ENCODE measurements around the gene NPC1. TPM values are rescaled to one million over a fixed set of nuclear protein-coding genes. Genes with fewer than 3 reads are reported as not detected.

Gene NPC1
- total RNA-seq, 2 donors from 2014 or later, result 43.6 to 44.9 TPM

DNA sequence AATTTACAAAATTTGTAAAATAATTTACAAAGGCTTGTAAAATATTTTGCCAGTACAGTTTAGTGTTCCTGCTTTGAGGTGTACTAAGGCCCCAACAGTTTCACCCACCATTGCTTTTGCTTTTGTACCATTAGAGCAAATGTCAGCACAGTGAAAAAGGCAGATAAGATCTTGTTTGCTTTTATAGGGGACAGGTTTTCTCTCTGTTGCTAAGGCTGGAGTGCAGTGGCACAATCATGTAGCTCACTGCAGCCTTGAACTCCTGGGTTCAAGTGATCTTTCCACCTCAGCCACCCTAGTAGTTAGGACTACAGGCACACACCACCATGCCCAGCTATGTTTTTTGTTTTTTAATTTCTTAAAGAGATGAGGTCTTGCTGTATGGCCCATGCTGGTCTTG lies 19.6 kb upstream of the NPC1 start:
- Histone ChIP-seq H3K9ac (ENCODE audit: extremely low read depth, low read length, poor library complexity, severe bottlenecking) (no peak overlapping the region), H3K27ac (ENCODE audit: low read depth, low read length) (no peak overlapping the region), H3K9me3 (ENCODE audit: control insufficient read depth, low read length) (no peaks in the 10 kb centered on the region), H3K36me3 (ENCODE audit: control insufficient read depth, insufficient read depth, low read length) (no peaks in the 10 kb centered on the region), H3K4me1 (ENCODE audit: control insufficient read depth, insufficient read depth, low read length) (no peaks in the 10 kb centered on the region), H3K27me3 (ENCODE audit: control insufficient read depth, insufficient read depth, low read length, poor library complexity, severe bottlenecking) (no peaks in the 10 kb centered on the region), H3K4me3 (ENCODE audit: low read length) (no peak overlapping the region)
- TF ChIP-seq CTCF (conservative IDR thresholded peaks at IDR 0.05), result no peak
- no peaks in the 10 kb centered on the region for H3K36me3 Mint-ChIP-seq (ENCODE audit: low read depth)
- H3K27ac Mint-ChIP-seq, result no peak overlapping the region
- H3K4me1 Mint-ChIP-seq, result peaks cover 13% of the 10 kb centered on the region
- DNase-seq, result no peak
- H3K4me3 Mint-ChIP-seq, result no peak overlapping the region
- H3K9me3 Mint-ChIP-seq, result no peaks in the 10 kb centered on the region
- H3K27me3 Mint-ChIP-seq (ENCODE audit: insufficient read depth), result peaks cover 21% of the 10 kb centered on the region

DNA sequence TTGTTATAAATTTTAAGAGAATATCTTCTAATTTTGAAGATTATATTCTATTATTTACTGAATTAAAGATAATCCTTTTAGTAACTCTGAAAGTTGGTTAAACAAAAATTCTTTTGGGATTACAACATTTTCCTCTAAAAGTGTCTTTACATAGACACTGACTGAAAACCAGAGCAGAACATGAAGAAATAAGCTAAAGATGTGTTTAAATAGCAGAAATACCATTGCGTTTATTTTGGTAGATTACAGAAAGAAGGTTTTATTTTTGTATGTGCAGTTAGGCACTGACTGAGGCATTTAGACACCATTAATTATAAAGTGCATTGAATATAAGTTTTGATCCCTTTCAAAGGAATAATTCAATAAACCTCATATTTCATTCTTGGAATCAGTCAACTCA lies 13.5 kb upstream of the NPC1 start:
- Histone ChIP-seq H3K4me1 (ENCODE audit: control insufficient read depth, insufficient read depth, low read length) (no peaks in the 10 kb centered on the region), H3K27me3 (ENCODE audit: control insufficient read depth, insufficient read depth, low read length, poor library complexity, severe bottlenecking) (no peaks in the 10 kb centered on the region), H3K27ac (ENCODE audit: low read depth, low read length) (no peak overlapping the region), H3K36me3 (ENCODE audit: control insufficient read depth, insufficient read depth, low read length) (no peaks in the 10 kb centered on the region), H3K9ac (ENCODE audit: extremely low read depth, low read length, poor library complexity, severe bottlenecking) (no peak overlapping the region), H3K9me3 (ENCODE audit: control insufficient read depth, low read length) (no peaks in the 10 kb centered on the region), H3K4me3 (ENCODE audit: low read length) (no peak overlapping the region)
- TF ChIP-seq CTCF (conservative IDR thresholded peaks at IDR 0.05), result no peak
- no peak for DNase-seq
- no peaks in the 10 kb centered on the region for H3K4me1 Mint-ChIP-seq
- no peaks in the 10 kb centered on the region for H3K36me3 Mint-ChIP-seq (ENCODE audit: low read depth)
- no peak overlapping the region for H3K27ac Mint-ChIP-seq
- no peaks in the 10 kb centered on the region for H3K9me3 Mint-ChIP-seq
- no peak overlapping the region for H3K4me3 Mint-ChIP-seq
- H3K27me3 Mint-ChIP-seq (ENCODE audit: insufficient read depth), result no peaks in the 10 kb centered on the region
- WGBS, 2 experiments (ENCODE audit: insufficient coverage in 1 of 2, insufficient read length in 1 of 2), result 95% methylated on average over 1 of the region's 1 CpG; no CpG with 5 or more reads in 1 of the 2 experiments

GRCh38 chr18:23596183-23596582 lies 9.9 kb upstream of the NPC1 start:
- H3K9ac ChIP-seq (ENCODE audit: extremely low read depth, low read length, poor library complexity, severe bottlenecking), result no peak overlapping the region
- no peaks in the 10 kb centered on the region for H3K9me3 Mint-ChIP-seq
- H3K9me3 ChIP-seq (ENCODE audit: control insufficient read depth, low read length), result no peaks in the 10 kb centered on the region
- no peak overlapping the region for H3K4me3 ChIP-seq (ENCODE audit: low read length)
- DNase-seq, result no peak
- H3K27ac ChIP-seq (ENCODE audit: low read depth, low read length), result no peak overlapping the region
- no peaks in the 10 kb centered on the region for H3K4me1 Mint-ChIP-seq
- H3K4me1 ChIP-seq (ENCODE audit: control insufficient read depth, insufficient read depth, low read length), result no peaks in the 10 kb centered on the region
- H3K4me3 Mint-ChIP-seq, result no peak overlapping the region
- no peak for TF ChIP-seq CTCF (conservative IDR thresholded peaks at IDR 0.05)
- H3K27ac Mint-ChIP-seq, result no peak overlapping the region
- H3K36me3 Mint-ChIP-seq (ENCODE audit: low read depth), result no peaks in the 10 kb centered on the region
- WGBS, 2 experiments (ENCODE audit: insufficient coverage in 1 of 2, insufficient read length in 1 of 2), result 91 to 93% methylated on average over 6 to 7 of the region's 7 CpGs
- no peaks in the 10 kb centered on the region for H3K27me3 ChIP-seq (ENCODE audit: control insufficient read depth, insufficient read depth, low read length, poor library complexity, severe bottlenecking)
- H3K27me3 Mint-ChIP-seq (ENCODE audit: insufficient read depth), result no peaks in the 10 kb centered on the region
- no peaks in the 10 kb centered on the region for H3K36me3 ChIP-seq (ENCODE audit: control insufficient read depth, insufficient read depth, low read length)

All from endodermal cell (in vitro differentiated cells).